ENCODE results near the gene DOCK4.

Gene DOCK4

GRCh38 chr7:112238330-112238729 lies 32.1 kb upstream of the DOCK4 start:
- no peaks in the 10 kb centered on the region for H3K36me3 ChIP-seq (ENCODE audit: control insufficient read depth, insufficient read depth, low read length)
- H3K27ac ChIP-seq (ENCODE audit: low read depth, low read length), result no peak overlapping the region
- no peak overlapping the region for H3K4me3 ChIP-seq (ENCODE audit: low read depth, low read length)
- H3K4me1 ChIP-seq (ENCODE audit: control insufficient read depth, insufficient read depth, low read length), result no peaks in the 10 kb centered on the region
- H3K9me3 ChIP-seq (ENCODE audit: control insufficient read depth, insufficient read depth, low read length), result no peaks in the 10 kb centered on the region
- H3K27me3 ChIP-seq (ENCODE audit: control insufficient read depth, insufficient read depth, low read length), result no peaks in the 10 kb centered on the region
- H3K9ac ChIP-seq (ENCODE audit: low read depth, low read length), result no peak overlapping the region

- Histone ChIP-seq H3K4me3 (ENCODE audit: low read depth, low read length) (no peak overlapping the region), H3K9ac (ENCODE audit: low read depth, low read length) (no peak overlapping the region)
These were observed 30.4 kb upstream of the DOCK4 start for GRCh38 chr7:112236597-112236996.

GRCh38 chr7:112234147-112234546 lies 27.9 kb upstream of the DOCK4 start:
- H3K27ac ChIP-seq (ENCODE audit: low read depth, low read length), result no peak overlapping the region
- H3K4me3 ChIP-seq (ENCODE audit: low read depth, low read length), result no peak overlapping the region
- no peak overlapping the region for H3K9ac ChIP-seq (ENCODE audit: low read depth, low read length)
- no peaks in the 10 kb centered on the region for H3K36me3 ChIP-seq (ENCODE audit: control insufficient read depth, insufficient read depth, low read length)
- no peaks in the 10 kb centered on the region for H3K27me3 ChIP-seq (ENCODE audit: control insufficient read depth, insufficient read depth, low read length)
- 0 out of 2 replicates have a peak, but pooled peaks cover 3% of the 10 kb centered on the region for H3K4me1 ChIP-seq (ENCODE audit: control insufficient read depth, insufficient read depth, low read length)
- H3K9me3 ChIP-seq (ENCODE audit: control insufficient read depth, insufficient read depth, low read length), result no peaks in the 10 kb centered on the region

More at GRCh38 chr7:112236597-112236996, 30.4 kb upstream of the DOCK4 start:
- Histone ChIP-seq H3K9me3 (ENCODE audit: control insufficient read depth, insufficient read depth, low read length) (no peaks in the 10 kb centered on the region), H3K36me3 (ENCODE audit: control insufficient read depth, insufficient read depth, low read length) (no peaks in the 10 kb centered on the region), H3K4me1 (ENCODE audit: control insufficient read depth, insufficient read depth, low read length) (0 out of 2 replicates have a peak, but pooled peaks cover 3% of the 10 kb centered on the region), H3K27ac (ENCODE audit: low read depth, low read length) (no peak overlapping the region), H3K27me3 (ENCODE audit: control insufficient read depth, insufficient read depth, low read length) (no peaks in the 10 kb centered on the region)

DNA sequence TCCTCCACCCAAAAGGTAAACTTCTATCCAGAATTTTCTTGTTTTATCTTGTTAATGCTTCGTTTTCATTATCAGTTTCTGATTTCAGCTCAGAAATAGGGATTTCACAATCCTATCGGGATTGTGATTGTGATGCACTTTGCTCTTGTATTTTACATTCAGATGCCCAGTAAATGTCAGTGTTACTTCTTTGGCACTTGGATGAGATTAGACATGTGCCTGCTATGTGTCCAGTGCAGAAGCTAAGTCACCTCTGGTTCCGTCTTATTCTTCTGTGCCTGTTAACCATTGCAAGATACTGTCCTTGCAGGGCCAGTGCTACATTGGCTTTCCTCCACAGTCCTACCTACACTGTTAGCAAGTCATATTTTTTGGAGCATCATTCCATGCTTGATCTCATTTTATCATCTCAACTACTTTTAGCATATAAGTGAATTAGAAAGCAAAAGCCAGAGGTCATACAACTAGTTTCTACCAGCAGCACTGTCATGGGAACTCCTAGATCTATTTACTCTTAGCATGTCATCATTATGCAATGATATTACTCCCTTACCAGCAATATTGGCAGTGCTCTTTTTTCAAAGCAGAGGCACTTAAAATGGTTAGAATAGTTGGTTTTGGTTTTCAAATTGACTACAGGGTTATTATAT lies 27.0 kb upstream of the DOCK4 start:
- Histone ChIP-seq H3K9me3 (ENCODE audit: control insufficient read depth, insufficient read depth, low read length) (no peaks in the 10 kb centered on the region), H3K4me3 (ENCODE audit: low read depth, low read length) (no peak overlapping the region), H3K4me1 (ENCODE audit: control insufficient read depth, insufficient read depth, low read length) (0 out of 2 replicates have a peak, but pooled peaks cover 3% of the 10 kb centered on the region), H3K36me3 (ENCODE audit: control insufficient read depth, insufficient read depth, low read length) (no peaks in the 10 kb centered on the region), H3K9ac (ENCODE audit: low read depth, low read length) (no peak overlapping the region), H3K27me3 (ENCODE audit: control insufficient read depth, insufficient read depth, low read length) (no peaks in the 10 kb centered on the region), H3K27ac (ENCODE audit: low read depth, low read length) (no peak overlapping the region)

DNA sequence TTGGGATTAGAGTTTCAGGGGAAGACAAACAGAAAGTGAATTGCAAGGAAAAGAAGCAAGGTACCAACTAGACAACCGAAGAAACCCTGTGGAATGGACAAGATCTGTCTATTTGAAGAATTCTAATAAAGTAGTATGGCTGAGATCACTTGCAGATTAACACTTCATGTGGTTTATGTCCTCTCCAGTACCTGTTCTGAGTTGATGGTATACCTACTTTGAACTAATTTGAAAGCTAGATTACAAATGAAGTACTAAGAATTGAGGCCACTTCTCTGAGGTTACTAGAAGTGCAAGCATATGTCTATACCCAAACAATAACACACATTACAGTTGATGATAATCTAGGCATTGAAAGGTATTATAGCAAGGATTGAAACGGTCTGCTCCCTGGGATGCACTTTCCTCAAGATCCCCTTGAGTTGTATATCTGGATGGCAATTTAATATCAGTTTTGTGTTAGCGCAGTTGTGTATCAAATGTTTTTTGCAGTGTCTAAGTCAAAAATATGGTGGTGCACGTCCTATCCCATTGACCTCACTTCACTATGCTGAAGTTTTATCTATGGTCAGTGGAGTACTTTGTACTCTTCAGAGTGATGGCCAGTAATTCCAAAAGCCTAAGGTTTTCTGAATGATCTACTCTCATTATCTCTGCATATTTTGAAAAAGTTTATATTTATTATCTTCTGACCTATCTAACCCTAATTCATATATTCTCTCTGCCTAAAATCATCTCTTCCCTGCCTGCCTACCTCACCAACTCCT lies 26.2 kb upstream of the DOCK4 start:
- H3K9me3 ChIP-seq (ENCODE audit: control insufficient read depth, insufficient read depth, low read length), result no peaks in the 10 kb centered on the region
- no peak overlapping the region for H3K9ac ChIP-seq (ENCODE audit: low read depth, low read length)
- H3K4me3 ChIP-seq (ENCODE audit: low read depth, low read length), result no peak overlapping the region
- no peaks in the 10 kb centered on the region for H3K36me3 ChIP-seq (ENCODE audit: control insufficient read depth, insufficient read depth, low read length)
- H3K4me1 ChIP-seq (ENCODE audit: control insufficient read depth, insufficient read depth, low read length), result peaks cover 3% of the 10 kb centered on the region; the same call in 1 of the 2 replicates
- no peaks in the 10 kb centered on the region for H3K27me3 ChIP-seq (ENCODE audit: control insufficient read depth, insufficient read depth, low read length)
- H3K27ac ChIP-seq (ENCODE audit: low read depth, low read length), result no peak overlapping the region

- H3K36me3 ChIP-seq (ENCODE audit: control insufficient read depth, insufficient read depth, low read length), result no peaks in the 10 kb centered on the region
- H3K4me1 ChIP-seq (ENCODE audit: control insufficient read depth, insufficient read depth, low read length), result peaks cover 18% of the 10 kb centered on the region
- H3K27me3 ChIP-seq (ENCODE audit: control insufficient read depth, insufficient read depth, low read length), result no peaks in the 10 kb centered on the region
- H3K9ac ChIP-seq (ENCODE audit: low read depth, low read length), result no peak overlapping the region
- H3K9me3 ChIP-seq (ENCODE audit: control insufficient read depth, insufficient read depth, low read length), result no peaks in the 10 kb centered on the region
- no peak overlapping the region for H3K27ac ChIP-seq (ENCODE audit: low read depth, low read length)
- no peak overlapping the region for H3K4me3 ChIP-seq (ENCODE audit: low read depth, low read length)
These were observed 22.4 kb upstream of the DOCK4 start for GRCh38 chr7:112228632-112229031.

GRCh38 chr7:112226701-112227276 lies 20.6 kb upstream of the DOCK4 start:
- H3K9ac ChIP-seq (ENCODE audit: low read depth, low read length), result no peak overlapping the region
- no peak overlapping the region for H3K4me3 ChIP-seq (ENCODE audit: low read depth, low read length)
- no peak overlapping the region for H3K27ac ChIP-seq (ENCODE audit: low read depth, low read length)
- peaks cover 15% of the 10 kb centered on the region for H3K4me1 ChIP-seq (ENCODE audit: control insufficient read depth, insufficient read depth, low read length)
- no peaks in the 10 kb centered on the region for H3K36me3 ChIP-seq (ENCODE audit: control insufficient read depth, insufficient read depth, low read length)
- H3K9me3 ChIP-seq (ENCODE audit: control insufficient read depth, insufficient read depth, low read length), result no peaks in the 10 kb centered on the region
- H3K27me3 ChIP-seq (ENCODE audit: control insufficient read depth, insufficient read depth, low read length), result no peaks in the 10 kb centered on the region

DNA sequence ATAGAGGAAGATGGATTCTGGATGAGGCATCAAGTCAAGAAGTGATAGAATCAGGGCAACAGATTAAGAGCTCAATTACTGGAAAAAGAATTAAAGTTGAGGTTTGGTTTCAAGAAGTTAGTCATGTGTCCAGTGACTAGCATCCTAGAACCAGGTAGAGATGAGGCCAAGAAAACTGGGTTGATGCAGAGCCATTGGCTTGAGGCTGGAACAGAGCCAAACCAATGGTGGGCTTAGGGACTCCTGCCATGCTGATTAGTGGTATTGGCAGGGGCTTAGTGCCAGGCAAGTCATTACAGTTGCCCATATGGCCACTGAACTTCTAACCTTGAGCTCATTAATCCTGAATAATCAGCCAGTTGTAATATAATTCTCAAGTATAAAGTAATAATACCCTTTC lies 18.8 kb upstream of the DOCK4 start:
- no peaks in the 10 kb centered on the region for H3K9me3 ChIP-seq (ENCODE audit: control insufficient read depth, insufficient read depth, low read length)
- no peak overlapping the region for H3K9ac ChIP-seq (ENCODE audit: low read depth, low read length)
- no peaks in the 10 kb centered on the region for H3K27me3 ChIP-seq (ENCODE audit: control insufficient read depth, insufficient read depth, low read length)
- no peaks in the 10 kb centered on the region for H3K36me3 ChIP-seq (ENCODE audit: control insufficient read depth, insufficient read depth, low read length)
- H3K4me1 ChIP-seq (ENCODE audit: control insufficient read depth, insufficient read depth, low read length), result peaks cover 15% of the 10 kb centered on the region
- H3K27ac ChIP-seq (ENCODE audit: low read depth, low read length), result no peak overlapping the region
- H3K4me3 ChIP-seq (ENCODE audit: low read depth, low read length), result no peak overlapping the region

GRCh38 chr7:112224186-112224585 lies 18.0 kb upstream of the DOCK4 start:
- Histone ChIP-seq H3K4me3 (ENCODE audit: low read depth, low read length) (no peak overlapping the region), H3K9ac (ENCODE audit: low read depth, low read length) (no peak overlapping the region), H3K4me1 (ENCODE audit: control insufficient read depth, insufficient read depth, low read length) (peaks cover 15% of the 10 kb centered on the region), H3K9me3 (ENCODE audit: control insufficient read depth, insufficient read depth, low read length) (no peaks in the 10 kb centered on the region), H3K27ac (ENCODE audit: low read depth, low read length) (no peak overlapping the region), H3K27me3 (ENCODE audit: control insufficient read depth, insufficient read depth, low read length) (no peaks in the 10 kb centered on the region), H3K36me3 (ENCODE audit: control insufficient read depth, insufficient read depth, low read length) (no peaks in the 10 kb centered on the region)

- no peaks in the 10 kb centered on the region for H3K36me3 ChIP-seq (ENCODE audit: control insufficient read depth, insufficient read depth, low read length)
These were observed 17.1 kb upstream of the DOCK4 start for GRCh38 chr7:112223310-112223709.

GRCh38 chr7:112220877-112221434 lies 14.8 kb upstream of the DOCK4 start:
- Histone ChIP-seq H3K36me3 (ENCODE audit: control insufficient read depth, insufficient read depth, low read length) (no peaks in the 10 kb centered on the region), H3K27me3 (ENCODE audit: control insufficient read depth, insufficient read depth, low read length) (no peaks in the 10 kb centered on the region), H3K27ac (ENCODE audit: low read depth, low read length) (no peak overlapping the region), H3K4me1 (ENCODE audit: control insufficient read depth, insufficient read depth, low read length) (peaks cover 2% of the 10 kb centered on the region; the same call in 1 of the 2 replicates), H3K4me3 (ENCODE audit: low read depth, low read length) (no peak overlapping the region), H3K9me3 (ENCODE audit: control insufficient read depth, insufficient read depth, low read length) (no peaks in the 10 kb centered on the region), H3K9ac (ENCODE audit: low read depth, low read length) (no peak overlapping the region)

More at GRCh38 chr7:112223310-112223709, 17.1 kb upstream of the DOCK4 start:
- Histone ChIP-seq H3K9me3 (ENCODE audit: control insufficient read depth, insufficient read depth, low read length) (no peaks in the 10 kb centered on the region), H3K27me3 (ENCODE audit: control insufficient read depth, insufficient read depth, low read length) (no peaks in the 10 kb centered on the region), H3K27ac (ENCODE audit: low read depth, low read length) (no peak overlapping the region), H3K4me3 (ENCODE audit: low read depth, low read length) (no peak overlapping the region), H3K4me1 (ENCODE audit: control insufficient read depth, insufficient read depth, low read length) (peaks cover 15% of the 10 kb centered on the region), H3K9ac (ENCODE audit: low read depth, low read length) (no peak overlapping the region)
